Endothelial cell of umbilical vein (primary cell): ENCODE measurements around the gene ACAD11. TPM values are rescaled to one million over a fixed set of nuclear protein-coding genes. Genes with fewer than 3 reads are reported as not detected.

Experiments used
- BruUV-seq: library from RNA; stranded (reverse); fragments of 400-500 nt; replicated peaks from 2 replicates; lab custom pipeline; 2021; lab: Mats Ljungman, UMichigan
- CTCF ChIA-PET: fragments of 300-600, 350-600 bp; sonication (Branson Sonifier 250); formaldehyde crosslinking; loops from one replicate; lab custom pipeline; 2021; ENCODE audit warnings: antibody characterized with exemption, inconsistent platforms; lab: Charles Lee
- POLR2A ChIA-PET: fragments of 300-600, 350-600 bp; sonication (Branson Sonifier 250); formaldehyde crosslinking; loops from one replicate; lab custom pipeline; 2021; ENCODE audit warnings: antibody characterized with exemption, inconsistent platforms; lab: Charles Lee
- DNase-seq: peaks from one replicate; pipeline ENCODE4 v3.0.0-alpha.2; 2011; ENCODE audit warnings: low read depth, low spot score
- FAIRE-seq: peaks from 2 replicates; lab custom pipeline; 2011; peaks lifted over from hg19 to GRCh38; lab: Jason Lieb, UNC
- H2AFZ ChIP-seq: 2 replicates; pipeline ENCODE4 v1.6.0; 2012; ENCODE audit warnings: low read depth, low read length, control low read depth, inconsistent platforms
- H3K27ac ChIP-seq: 2 replicates; pipeline ENCODE4 v1.5.1; 2011; ENCODE audit warnings: low read depth, mild to moderate bottlenecking, control low read depth, low read length, moderate library complexity; ENCODE audit not compliant: insufficient read depth
- H3K27me3 ChIP-seq, 2 experiments: 2 replicates each; pipeline versions ENCODE4 v1.6.0 to v1.6.1; 2011; ENCODE audit warnings: low read length in 2 of 2, mixed read lengths in 1 of 2; ENCODE audit not compliant: control insufficient read depth in 2 of 2, insufficient read depth in 2 of 2
- H3K36me3 ChIP-seq, 2 experiments: 2 replicates in 1 of 2; 3 replicates in 1 of 2; pipeline ENCODE4 v1.5.1; 2011; ENCODE audit warnings: low read length in 2 of 2, mild to moderate bottlenecking in 1 of 2, moderate library complexity in 1 of 2; ENCODE audit not compliant: control insufficient read depth in 2 of 2, insufficient read depth in 2 of 2; ENCODE audit errors: extremely low read depth in 1 of 2
- H3K4me1 ChIP-seq: 3 replicates; pipeline ENCODE4 v1.5.1; 2011; ENCODE audit warnings: mild to moderate bottlenecking, low read length; ENCODE audit not compliant: control insufficient read depth, insufficient read depth; ENCODE audit errors: extremely low read depth
- H3K4me2 ChIP-seq: 2 replicates; pipeline ENCODE4 v1.6.1; 2011; ENCODE audit warnings: low read length, control low read depth, mixed read lengths; ENCODE audit not compliant: insufficient read depth
- H3K4me3 ChIP-seq, 3 experiments: fragments of 200-600 bp in 1 of 3; sonication (generic), shearing (Covaris generic) in 1 of 3; replicated peaks in 1 of 3; 2 replicates each; pipeline ENCODE4 v1.5.1; 2011 to 2016; ENCODE audit warnings: control low read depth in 3 of 3, low read length in 3 of 3, mild to moderate bottlenecking in 2 of 3, inconsistent platforms in 1 of 3, low read depth in 1 of 3, moderate library complexity in 1 of 3; ENCODE audit not compliant: insufficient read depth in 1 of 3
- H3K79me2 ChIP-seq: 2 replicates; pipeline ENCODE4 v1.6.0; 2012; ENCODE audit warnings: low read length, inconsistent platforms; ENCODE audit not compliant: control insufficient read depth, insufficient read depth
- H3K9ac ChIP-seq: replicated peaks from 2 replicates; pipeline ENCODE3; 2011; ENCODE audit warnings: low read length, control low read depth; ENCODE audit not compliant: insufficient read depth; ENCODE audit errors: extremely low read depth
- H3K9me1 ChIP-seq: replicated peaks from 3 replicates; pipeline ENCODE4 v1.6.0; 2011; ENCODE audit warnings: mild to moderate bottlenecking, low read length; ENCODE audit not compliant: control insufficient read depth, insufficient read depth; ENCODE audit errors: extremely low read depth
- H3K9me3 ChIP-seq: replicated peaks from 2 replicates; pipeline ENCODE4 v1.5.1; 2012; ENCODE audit warnings: low read length, inconsistent platforms; ENCODE audit not compliant: control insufficient read depth, insufficient read depth
- H4K20me1 ChIP-seq: replicated peaks from 2 replicates; pipeline ENCODE3; 2011; ENCODE audit warnings: mild to moderate bottlenecking, low read length; ENCODE audit not compliant: control insufficient read depth, insufficient read depth; ENCODE audit errors: extremely low read depth
- EZH2 ChIP-seq: IDR thresholded peaks from 2 replicates; pipeline ENCODE4 v1.6.1; 2012; ENCODE audit warnings: borderline replicate concordance, low read depth, mild to moderate bottlenecking, moderate library complexity, low read length, inconsistent platforms; ENCODE audit not compliant: severe bottlenecking
- FOS ChIP-seq: IDR thresholded peaks from 2 replicates; pipeline ENCODE4 v1.6.1; 2011; ENCODE audit warnings: mild to moderate bottlenecking, low read length, moderate library complexity, borderline replicate concordance; ENCODE audit not compliant: insufficient read depth
- GATA2 ChIP-seq: IDR thresholded peaks from 2 replicates; pipeline ENCODE4 v1.7.0; 2011; ENCODE audit warnings: low read depth, mild to moderate bottlenecking, moderate library complexity, mixed read lengths, low read length; ENCODE audit not compliant: insufficient read length, insufficient read depth
- JUN ChIP-seq: IDR thresholded peaks from 2 replicates; pipeline ENCODE4 v1.6.1; 2011; ENCODE audit warnings: borderline replicate concordance, low read depth; ENCODE audit not compliant: insufficient read length, insufficient read depth
- MYC ChIP-seq: IDR thresholded peaks from one replicate; pipeline ENCODE4 v1.6.1; 2011; ENCODE audit warnings: mild to moderate bottlenecking, low read depth, low read length
- POLR2A ChIP-seq: IDR thresholded peaks from 2 replicates; pipeline ENCODE4 v1.6.1; 2012; ENCODE audit warnings: low read depth, mild to moderate bottlenecking, control low read depth, low read length
- POLR2AphosphoS5 ChIP-seq: IDR thresholded peaks from 2 replicates; pipeline ENCODE4 v1.6.1; 2012; ENCODE audit warnings: low read depth, mild to moderate bottlenecking, control low read depth, low read length, moderate library complexity; ENCODE audit not compliant: insufficient read depth
- dilution Hi-C: fragments of 300-500 bp; cut with MboI; formaldehyde crosslinking; loops from one replicate; pipeline ENCODE4 v1.15.0; 2019; ENCODE audit warnings: low sequenced_read_pairs; ENCODE audit not compliant: extremely low pct_ligation_motif_present
- intact Hi-C: fragments of 100-400 bp; cut with micrococcal nuclease; formaldehyde crosslinking; loops from one replicate; pipeline ENCODE4 v1.10.0; 2022
- polyA plus RNA-seq, 4 experiments: library from polyadenylated mRNA; depleted of rRNA in 3 of 4; stranded (reverse) in 3 of 4; unstranded in 1 of 4; fragments of >200 nt; gene quantifications; 2 replicates each; pipeline versions ENCODE4 v1.2.1 to v1.2.3, GENCODE V29; 2011 to 2012; ENCODE audit warnings: missing spikeins in 1 of 4
- total RNA-seq: library from RNA; stranded (reverse); gene quantifications from 2 replicates; pipeline ENCODE4 v1.2.3, GENCODE V29; 2021
- TF ChIP-seq, protein P1 (sequence below), 2 donors: IDR thresholded peaks; 1 replicate in 1 of 2; 2 replicates in 1 of 2; pipeline ENCODE4 v1.5.1; 2011; ENCODE audit warnings: low read length in 2 of 2, mild to moderate bottlenecking in 2 of 2, moderate library complexity in 2 of 2, control low read depth in 1 of 2, inconsistent platforms in 1 of 2, low read depth in 1 of 2; ENCODE audit not compliant: insufficient read depth in 1 of 2; ENCODE audit errors: extremely low read depth in 1 of 2
- TF ChIP-seq, protein P2 (sequence below): IDR thresholded peaks from 2 replicates; pipeline ENCODE4 v1.6.1; 2011; ENCODE audit not compliant: insufficient read depth, insufficient read length

The ACAD11 gene
- total and polyA plus RNA-seq, 2 donors (not counting 3 experiments of a cell fraction or from before 2014, with no cell fraction given) = 9.6 to 17.9 TPM

DNA sequence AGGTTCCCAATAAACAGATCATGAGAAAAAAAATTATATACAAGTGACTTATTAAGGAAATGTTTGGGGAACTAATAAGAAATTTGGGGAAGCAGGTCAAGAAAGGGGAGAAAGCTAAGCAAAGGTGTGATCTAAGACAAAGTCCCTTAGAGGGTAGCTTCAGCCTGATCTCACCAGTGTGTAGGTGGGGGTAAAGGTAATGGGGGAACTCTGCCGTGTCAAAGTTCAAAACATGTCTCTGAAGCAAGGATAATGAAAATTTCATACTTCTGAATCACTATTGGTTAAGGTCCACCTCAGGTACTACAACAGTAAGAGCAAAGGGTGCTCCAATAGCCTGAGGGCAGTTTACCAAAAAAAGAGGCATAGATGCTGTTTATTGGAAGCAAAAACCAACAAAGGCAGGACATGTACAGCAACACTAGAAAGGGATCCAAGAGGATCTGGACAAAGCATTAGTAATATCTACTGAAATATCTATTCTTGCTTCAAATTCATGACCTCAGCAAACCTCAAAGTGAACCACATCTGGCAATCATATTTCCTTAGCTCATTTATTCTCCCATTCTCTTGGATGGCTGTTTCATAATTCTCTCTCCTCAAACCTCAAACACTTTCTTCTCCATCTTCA is 6.9 kb downstream of the ACAD11 start:
- H3K9me3 ChIP-seq = no peaks in the 10 kb centered on the region
- H3K27ac ChIP-seq = no peak overlapping the region
- BruUV-seq = no TSS peak
- peaks cover 7% of the 10 kb centered on the region for H3K4me1 ChIP-seq
- no peak overlapping the region for H3K4me3 ChIP-seq
- no peaks in the 10 kb centered on the region for H3K9me1 ChIP-seq
- H4K20me1 ChIP-seq = no peaks in the 10 kb centered on the region
- ChIA-PET POLR2A (no interaction called here), CTCF (interaction anchor here (0.6 to 3.0 kb wide), 5 partner anchors 8 to 132 kb away, joined by 3 to 9 read pairs (median 3); no protein-coding TSS in a partner anchor)
- intact Hi-C loops (no loop called here), dilution Hi-C loops (no loop called here)
- no peak overlapping the region for H2AFZ ChIP-seq
- H3K36me3 ChIP-seq = no peaks in the 10 kb centered on the region
- H3K9ac ChIP-seq = no peak overlapping the region
- no peaks in the 10 kb centered on the region for H3K79me2 ChIP-seq
- no peak overlapping the region for H3K4me2 ChIP-seq
- no peaks in the 10 kb centered on the region for H3K27me3 ChIP-seq
- FAIRE-seq (no peak), DNase-seq (no peak)
- TF ChIP-seq, protein P1, sequence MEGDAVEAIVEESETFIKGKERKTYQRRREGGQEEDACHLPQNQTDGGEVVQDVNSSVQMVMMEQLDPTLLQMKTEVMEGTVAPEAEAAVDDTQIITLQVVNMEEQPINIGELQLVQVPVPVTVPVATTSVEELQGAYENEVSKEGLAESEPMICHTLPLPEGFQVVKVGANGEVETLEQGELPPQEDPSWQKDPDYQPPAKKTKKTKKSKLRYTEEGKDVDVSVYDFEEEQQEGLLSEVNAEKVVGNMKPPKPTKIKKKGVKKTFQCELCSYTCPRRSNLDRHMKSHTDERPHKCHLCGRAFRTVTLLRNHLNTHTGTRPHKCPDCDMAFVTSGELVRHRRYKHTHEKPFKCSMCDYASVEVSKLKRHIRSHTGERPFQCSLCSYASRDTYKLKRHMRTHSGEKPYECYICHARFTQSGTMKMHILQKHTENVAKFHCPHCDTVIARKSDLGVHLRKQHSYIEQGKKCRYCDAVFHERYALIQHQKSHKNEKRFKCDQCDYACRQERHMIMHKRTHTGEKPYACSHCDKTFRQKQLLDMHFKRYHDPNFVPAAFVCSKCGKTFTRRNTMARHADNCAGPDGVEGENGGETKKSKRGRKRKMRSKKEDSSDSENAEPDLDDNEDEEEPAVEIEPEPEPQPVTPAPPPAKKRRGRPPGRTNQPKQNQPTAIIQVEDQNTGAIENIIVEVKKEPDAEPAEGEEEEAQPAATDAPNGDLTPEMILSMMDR (IDR thresholded peaks at IDR 0.05; ENCODE audit: extremely low read depth in 1 of 2, insufficient read depth in 1 of 2, low read depth in 1 of 2, low read length in 2 of 2) = no peak
- no peak for TF ChIP-seq POLR2A
- TF ChIP-seq FOS = no peak
- no peak for TF ChIP-seq EZH2
- TF ChIP-seq, protein P2, sequence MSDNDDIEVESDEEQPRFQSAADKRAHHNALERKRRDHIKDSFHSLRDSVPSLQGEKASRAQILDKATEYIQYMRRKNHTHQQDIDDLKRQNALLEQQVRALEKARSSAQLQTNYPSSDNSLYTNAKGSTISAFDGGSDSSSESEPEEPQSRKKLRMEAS = no peak
- TF ChIP-seq GATA2 = no peak
- no peak for TF ChIP-seq POLR2AphosphoS5
- no peak for TF ChIP-seq JUN
- TF ChIP-seq MYC = no peak
